Tibial nerve (tissue), 3 donors: Measurements from ENCODE around the gene UBXN6.

ENCODE experiments used
- POLR2A ChIP-seq, 2 donors: fragments of 450-650 bp; IDR thresholded peaks; one replicate each; pipeline ENCODE4 v1.6.1; 2017; ENCODE audit warnings: antibody characterized with exemption in 2 of 2, mild to moderate bottlenecking in 2 of 2, moderate library complexity in 2 of 2
- TF ChIP-seq, protein P1 (sequence below), 5 experiments: fragments of 200-600 bp in 3 of 5; fragments of 450-650 bp in 2 of 5; sonication (generic) in 3 of 5; IDR thresholded peaks; one replicate each; pipeline ENCODE4 v1.5.1; 2016 to 2019; ENCODE audit warnings: antibody characterized with exemption in 5 of 5, mild to moderate bottlenecking in 3 of 5, moderate library complexity in 2 of 5

DNA sequence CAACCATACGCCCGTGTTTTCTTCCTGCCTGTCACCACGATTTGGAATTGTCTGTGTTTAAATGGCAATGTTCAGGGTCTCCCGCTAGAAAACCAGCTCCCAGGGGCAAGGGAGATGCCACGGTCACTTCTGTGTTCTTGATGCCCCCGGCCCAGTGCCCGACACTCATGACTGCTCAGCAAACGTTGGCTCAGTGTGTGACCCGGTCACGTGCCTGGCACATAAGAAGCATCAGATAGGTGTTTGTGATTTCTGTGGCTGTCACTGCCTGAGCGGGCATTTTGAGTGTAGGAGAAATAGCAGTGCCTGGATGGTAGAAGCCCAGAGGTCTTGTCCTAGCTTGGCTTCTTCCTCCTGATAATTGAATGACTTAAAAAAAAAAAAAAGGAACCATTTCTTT lies 30.0 kb upstream of the UBXN6 start:
- TF ChIP-seq, protein P1, sequence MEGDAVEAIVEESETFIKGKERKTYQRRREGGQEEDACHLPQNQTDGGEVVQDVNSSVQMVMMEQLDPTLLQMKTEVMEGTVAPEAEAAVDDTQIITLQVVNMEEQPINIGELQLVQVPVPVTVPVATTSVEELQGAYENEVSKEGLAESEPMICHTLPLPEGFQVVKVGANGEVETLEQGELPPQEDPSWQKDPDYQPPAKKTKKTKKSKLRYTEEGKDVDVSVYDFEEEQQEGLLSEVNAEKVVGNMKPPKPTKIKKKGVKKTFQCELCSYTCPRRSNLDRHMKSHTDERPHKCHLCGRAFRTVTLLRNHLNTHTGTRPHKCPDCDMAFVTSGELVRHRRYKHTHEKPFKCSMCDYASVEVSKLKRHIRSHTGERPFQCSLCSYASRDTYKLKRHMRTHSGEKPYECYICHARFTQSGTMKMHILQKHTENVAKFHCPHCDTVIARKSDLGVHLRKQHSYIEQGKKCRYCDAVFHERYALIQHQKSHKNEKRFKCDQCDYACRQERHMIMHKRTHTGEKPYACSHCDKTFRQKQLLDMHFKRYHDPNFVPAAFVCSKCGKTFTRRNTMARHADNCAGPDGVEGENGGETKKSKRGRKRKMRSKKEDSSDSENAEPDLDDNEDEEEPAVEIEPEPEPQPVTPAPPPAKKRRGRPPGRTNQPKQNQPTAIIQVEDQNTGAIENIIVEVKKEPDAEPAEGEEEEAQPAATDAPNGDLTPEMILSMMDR (IDR thresholded peaks at IDR 0.05): no peak
- TF ChIP-seq POLR2A (IDR thresholded peaks at IDR 0.05): no peak
